Epithelial cell of proximal tubule (primary cell): ENCODE results near the gene RNF166. TPM values are rescaled to one million over a fixed set of nuclear protein-coding genes. Genes with fewer than 3 reads are reported as not detected.
A peak's percentile ranks its signal among the peaks of the same experiment; 100 is the strongest.
"Not testable (repeated sequence)": the region's sequence is repeated elsewhere in the genome, so short reads cannot be mapped to it uniquely, and the experiment has no call there.

Experiments used
- DNase-seq: peaks from one replicate; pipeline ENCODE4 v3.0.0-alpha.2; 2011; ENCODE audit warnings: low read depth
- H3K4me3 ChIP-seq: 2 replicates; pipeline ENCODE4 v1.5.1; 2011; ENCODE audit warnings: low read depth, mild to moderate bottlenecking, low read length
- total RNA-seq: library from RNA; depleted of rRNA; stranded (reverse); fragments of >200 nt; gene quantifications from 2 replicates; pipeline ENCODE4 v1.2.3, GENCODE V29; 2015
- TF ChIP-seq, protein P1 (sequence below): conservative IDR thresholded peaks from 2 replicates; pipeline ENCODE4 v1.5.1; 2012; ENCODE audit warnings: low read depth, mild to moderate bottlenecking, low read length

RNF166 gene
- total RNA-seq, 1 donor from 2014 or later, result 32.8 TPM

DNA sequence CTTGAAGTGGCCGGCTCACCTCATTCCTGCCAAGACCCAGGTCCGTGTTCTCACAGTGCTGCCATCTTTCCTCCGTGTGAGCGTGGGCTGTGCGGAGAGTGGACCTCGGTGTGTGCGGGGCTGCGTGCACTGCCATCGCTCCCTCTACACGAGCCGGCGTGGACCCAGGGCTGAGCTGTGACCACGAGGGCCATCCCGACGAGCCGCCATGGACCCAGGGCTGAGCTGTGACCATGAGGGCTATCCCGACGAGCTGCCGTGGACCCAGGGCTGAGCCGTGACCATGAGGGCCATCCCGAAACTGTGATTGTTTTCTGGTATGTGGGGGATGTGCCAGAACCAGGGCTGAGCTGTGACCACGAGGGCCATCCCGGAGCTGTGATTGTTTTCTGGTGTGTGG is 34.4 kb downstream of the RNF166 start:
- DNase-seq, result no peak
- TF ChIP-seq, protein P1, sequence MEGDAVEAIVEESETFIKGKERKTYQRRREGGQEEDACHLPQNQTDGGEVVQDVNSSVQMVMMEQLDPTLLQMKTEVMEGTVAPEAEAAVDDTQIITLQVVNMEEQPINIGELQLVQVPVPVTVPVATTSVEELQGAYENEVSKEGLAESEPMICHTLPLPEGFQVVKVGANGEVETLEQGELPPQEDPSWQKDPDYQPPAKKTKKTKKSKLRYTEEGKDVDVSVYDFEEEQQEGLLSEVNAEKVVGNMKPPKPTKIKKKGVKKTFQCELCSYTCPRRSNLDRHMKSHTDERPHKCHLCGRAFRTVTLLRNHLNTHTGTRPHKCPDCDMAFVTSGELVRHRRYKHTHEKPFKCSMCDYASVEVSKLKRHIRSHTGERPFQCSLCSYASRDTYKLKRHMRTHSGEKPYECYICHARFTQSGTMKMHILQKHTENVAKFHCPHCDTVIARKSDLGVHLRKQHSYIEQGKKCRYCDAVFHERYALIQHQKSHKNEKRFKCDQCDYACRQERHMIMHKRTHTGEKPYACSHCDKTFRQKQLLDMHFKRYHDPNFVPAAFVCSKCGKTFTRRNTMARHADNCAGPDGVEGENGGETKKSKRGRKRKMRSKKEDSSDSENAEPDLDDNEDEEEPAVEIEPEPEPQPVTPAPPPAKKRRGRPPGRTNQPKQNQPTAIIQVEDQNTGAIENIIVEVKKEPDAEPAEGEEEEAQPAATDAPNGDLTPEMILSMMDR, result no peak
- no peak overlapping the region for H3K4me3 ChIP-seq

DNA sequence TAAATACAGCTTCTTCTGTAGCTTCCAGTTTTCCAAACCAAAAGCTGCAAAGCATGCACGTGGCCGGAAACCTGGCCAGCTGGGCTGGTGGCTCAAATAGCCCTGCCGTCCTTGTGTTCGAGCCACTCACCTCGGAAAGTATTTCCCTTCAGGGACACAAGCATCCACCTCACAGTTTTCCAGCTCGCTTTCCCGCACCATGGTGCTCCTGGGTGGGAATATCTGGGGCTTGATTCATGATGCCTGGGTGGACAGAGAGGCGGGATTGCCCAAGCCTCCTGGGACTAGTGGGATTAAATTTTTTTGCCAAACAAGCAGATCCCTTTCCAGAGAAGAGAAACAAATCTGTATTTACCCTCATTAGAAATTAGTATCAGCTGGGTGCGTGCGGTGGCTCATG is 36.2 kb downstream of the RNF166 start:
- DNase-seq, result no peak
- TF ChIP-seq, protein P1, result no peak
- no peak overlapping the region for H3K4me3 ChIP-seq

GRCh38 chr16:88669493-88669892 is 36.7 kb downstream of the RNF166 start:
- not testable (repeated sequence) for H3K4me3 ChIP-seq, DNase-seq

DNA sequence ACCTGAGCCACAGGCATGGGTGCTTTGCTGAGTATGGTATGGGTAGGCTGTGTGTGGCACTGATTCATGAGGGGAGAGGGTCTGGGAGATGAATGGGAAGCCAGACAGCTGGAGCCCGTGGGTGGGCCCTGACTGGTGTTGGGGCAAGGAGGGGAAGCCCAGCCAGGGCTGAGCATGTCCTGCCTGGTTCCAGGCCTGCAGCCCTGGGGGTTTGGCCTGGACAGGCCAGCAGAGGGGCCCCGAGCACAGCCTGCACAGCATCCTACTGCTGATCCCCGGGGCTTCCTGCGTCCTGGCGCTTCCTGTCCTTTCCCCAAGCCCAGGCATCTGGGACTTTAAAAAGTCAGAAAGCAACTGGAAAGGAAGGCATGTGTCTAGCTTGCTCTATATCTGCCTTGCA is 38.7 kb downstream of the RNF166 start:
- no peak overlapping the region for H3K4me3 ChIP-seq
- TF ChIP-seq, protein P1, result no peak
- no peak for DNase-seq

- DNase-seq, result no peak
- TF ChIP-seq, protein P1, result no peak
- H3K4me3 ChIP-seq, result no peak overlapping the region
Observed at GRCh38 chr16:88665570-88665969, 40.6 kb downstream of the RNF166 start.

GRCh38 chr16:88665148-88665547 is 41.1 kb downstream of the RNF166 start:
- TF ChIP-seq, protein P1, result no peak
- H3K4me3 ChIP-seq, result no peak overlapping the region
- no peak for DNase-seq

DNA sequence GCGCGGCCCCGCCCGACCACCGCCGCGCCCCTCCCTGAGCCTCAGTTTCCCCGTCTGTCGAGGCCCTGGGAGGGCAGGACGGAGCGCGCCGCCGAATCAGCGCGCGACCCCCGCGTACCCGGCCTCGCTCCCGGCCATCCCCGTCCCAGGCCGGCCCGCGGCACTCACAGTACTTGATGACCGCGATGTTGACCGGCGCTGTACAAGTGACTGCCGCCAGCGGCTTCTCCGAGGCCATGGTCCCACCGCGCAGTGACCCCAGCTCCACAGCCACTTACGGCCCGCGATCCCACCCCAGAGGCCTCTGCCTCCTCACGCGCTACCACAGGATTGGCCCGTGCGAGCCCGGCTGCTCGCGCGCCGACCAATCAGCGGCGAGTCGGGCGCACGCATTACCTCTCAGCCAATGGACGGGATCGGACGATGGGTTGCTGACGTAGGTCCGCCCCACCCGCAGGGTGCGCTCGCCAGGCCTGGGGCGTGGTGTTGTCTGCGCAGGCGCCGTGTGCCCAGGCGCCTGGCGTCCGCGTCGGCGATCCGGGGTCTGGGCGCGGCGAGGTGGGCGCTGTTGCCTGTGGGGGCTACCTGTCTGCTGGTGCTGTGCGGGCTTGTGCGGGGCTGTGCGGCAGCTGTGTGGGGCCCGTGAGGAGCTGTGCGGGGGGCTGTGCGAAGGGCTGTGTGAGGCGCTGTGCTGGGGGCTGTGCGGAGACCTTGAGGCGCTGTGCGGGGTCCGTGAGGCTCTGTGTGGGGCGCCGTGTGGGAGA is 43.2 kb downstream of the RNF166 start, which contains the start of gene MVD:
Gene MVD, minus strand, starts transcription at position 249 of the 764 bp plus-strand sequence. Its CDS starts 11 bp downstream, at position 238.
- DNase-seq, result peak; percentile 63
- H3K4me3 ChIP-seq, result peak within 1 kb of the TSS; percentile 98
- TF ChIP-seq, protein P1, result peak; percentile 4
